ENCODE results near the gene RTEL1. TPM values are rescaled to one million over a fixed set of nuclear protein-coding genes. Genes with fewer than 3 reads are reported as not detected.

The RTEL1 gene
- total RNA-seq, 1 experiment from 2014 or later = 58.0 TPM

DNA sequence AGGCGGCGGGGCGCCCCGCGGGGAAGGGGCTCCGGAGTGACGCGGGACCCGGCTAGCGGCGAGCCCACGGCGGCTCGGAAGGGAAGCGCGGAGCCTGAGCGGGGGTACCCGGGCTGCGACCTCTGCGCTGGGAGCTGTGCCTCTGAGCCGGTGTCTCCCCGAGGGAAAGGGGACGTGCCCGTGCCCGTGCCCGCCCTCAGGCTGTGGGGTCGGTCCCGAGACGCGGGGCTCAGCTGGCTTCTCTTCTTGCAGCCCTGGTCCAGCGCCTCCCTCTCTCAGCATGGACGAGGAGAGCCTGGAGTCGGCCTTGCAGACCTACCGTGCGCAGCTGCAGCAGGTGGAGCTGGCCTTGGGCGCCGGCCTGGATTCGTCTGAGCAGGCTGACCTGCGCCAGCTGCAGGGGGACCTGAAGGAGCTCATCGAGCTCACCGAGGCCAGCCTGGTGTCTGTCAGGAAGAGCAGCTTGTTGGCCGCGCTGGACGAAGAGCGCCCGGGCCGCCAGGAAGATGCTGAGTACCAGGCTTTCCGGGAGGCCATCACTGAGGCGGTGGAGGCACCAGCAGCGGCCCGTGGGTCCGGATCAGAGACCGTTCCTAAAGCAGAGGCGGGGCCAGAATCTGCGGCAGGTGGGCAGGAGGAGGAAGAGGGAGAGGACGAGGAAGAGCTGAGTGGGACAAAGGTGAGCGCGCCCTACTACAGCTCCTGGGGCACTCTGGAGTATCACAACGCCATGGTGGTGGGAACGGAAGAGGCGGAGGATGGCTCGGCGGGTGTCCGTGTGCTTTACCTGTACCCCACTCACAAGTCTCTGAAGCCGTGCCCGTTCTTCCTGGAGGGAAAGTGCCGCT lies 50.4 kb downstream of the RTEL1 start:
- Histone ChIP-seq H3K36me3 (ENCODE audit: control insufficient read depth in 1 of 2, insufficient read depth in 2 of 2, low read length in 2 of 2) (peaks cover 15 to 53% of the 10 kb centered on the region in 2 experiments), H4K20me1 (ENCODE audit: insufficient read depth) (no peaks in the 10 kb centered on the region), H3K79me2 (ENCODE audit: insufficient read depth, low read length) (peaks cover 82% of the 10 kb centered on the region), H3K27me3 (ENCODE audit: insufficient read depth, low read length) (no peaks in the 10 kb centered on the region), H3K4me3 (replicated peaks in 1 of 2; ENCODE audit: low read depth in 1 of 2, low read length in 2 of 2) (peak overlapping the region; percentile 85 to 96), H3K9me3 (ENCODE audit: control insufficient read depth in 1 of 2, insufficient read depth in 1 of 2, low read depth in 1 of 2, low read length in 2 of 2) (0 out of 4 replicates have a peak, but pooled peaks cover 0 to 6% of the 10 kb centered on the region in 2 experiments), H3K9me2 (ENCODE audit: insufficient read depth) (no peaks in the 10 kb centered on the region), H3K27ac (ENCODE audit: low read depth, low read length) (peak overlapping the region; percentile 95), H3K4me1 (ENCODE audit: control insufficient read depth in 1 of 2, insufficient read depth in 2 of 2, low read length in 2 of 2) (peaks cover 13 to 21% of the 10 kb centered on the region in 2 experiments), H3K4me2 (ENCODE audit: low read length) (peak overlapping the region; percentile 95), H2AFZ (ENCODE audit: low read depth, low read length, poor library complexity, severe bottlenecking) (no peak overlapping the region), H3K9ac (ENCODE audit: low read length) (peak overlapping the region; percentile 96)
- intact Hi-C loops (cut with micrococcal nuclease) = loop anchor here (10.0 kb wide), 1 partner anchor 346 kb away; no protein-coding TSS in a partner anchor
- DNase-seq (ENCODE audit: low read depth, low spot score) (no peak), ATAC-seq (peak; percentile 19)
- ChIA-PET CTCF (interaction anchor here (0.8 to 1.7 kb wide), 8 partner anchors 10 to 272 kb away, joined by 3 to 9 read pairs (median 4); partner anchors contain the start of genes PRPF6 and TPD52L2), RAD21 (ENCODE audit: low non-redundant PET in 1 of 2, low total read pairs in 2 of 2, uncharacterized antibody in 2 of 2, unreplicated experiment in 2 of 2) (interaction anchor here (0.6 to 1.0 kb wide), 2 partner anchors 157 to 158 kb away, joined by 3 to 4 read pairs; partner anchors contain the start of gene TPD52L2 (in 1 of the 2)), POLR2A (interaction anchor here (0.6 to 2.2 kb wide), 6 partner anchors 9 to 157 kb away, joined by 3 to 15 read pairs (median 4); partner anchors contain the start of gene TPD52L2)
- BruUV-seq (replicated peaks) = TSS peak; percentile 49
- TF ChIP-seq RAD21 (IDR thresholded peaks at IDR 0.05; ENCODE audit: low read depth) (no peak), CEBPB (IDR thresholded peaks at IDR 0.05; ENCODE audit: low read depth) (no peak), EGR1 (IDR thresholded peaks at IDR 0.05; ENCODE audit: low read depth) (no peak), ZFX (IDR thresholded peaks at IDR 0.05) (no peak), CBX3 (IDR thresholded peaks at IDR 0.05; ENCODE audit: low read depth) (no peak), YY1 (IDR thresholded peaks at IDR 0.05; ENCODE audit: extremely low read depth, insufficient replicate concordance, low read depth, low read length) (no peak), TCF7L2 (IDR thresholded peaks at IDR 0.05; ENCODE audit: borderline replicate concordance, extremely low read depth, insufficient read depth, insufficient read length) (no peak), SRF (IDR thresholded peaks at IDR 0.05; ENCODE audit: low read depth) (no peak), ELF1 (IDR thresholded peaks at IDR 0.05; ENCODE audit: borderline replicate concordance, low read depth) (no peak), ZNF274 (IDR thresholded peaks at IDR 0.05; ENCODE audit: low read depth, low read length) (no peak), SIN3A (IDR thresholded peaks at IDR 0.05; ENCODE audit: low read depth) (no peak), EZH2phosphoT487 (IDR thresholded peaks at IDR 0.05; ENCODE audit: borderline replicate concordance) (no peak)
- TF ChIP-seq, protein P1, sequence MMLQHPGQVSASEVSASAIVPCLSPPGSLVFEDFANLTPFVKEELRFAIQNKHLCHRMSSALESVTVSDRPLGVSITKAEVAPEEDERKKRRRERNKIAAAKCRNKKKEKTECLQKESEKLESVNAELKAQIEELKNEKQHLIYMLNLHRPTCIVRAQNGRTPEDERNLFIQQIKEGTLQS (IDR thresholded peaks at IDR 0.05) = no peak
- TF ChIP-seq, protein P2, sequence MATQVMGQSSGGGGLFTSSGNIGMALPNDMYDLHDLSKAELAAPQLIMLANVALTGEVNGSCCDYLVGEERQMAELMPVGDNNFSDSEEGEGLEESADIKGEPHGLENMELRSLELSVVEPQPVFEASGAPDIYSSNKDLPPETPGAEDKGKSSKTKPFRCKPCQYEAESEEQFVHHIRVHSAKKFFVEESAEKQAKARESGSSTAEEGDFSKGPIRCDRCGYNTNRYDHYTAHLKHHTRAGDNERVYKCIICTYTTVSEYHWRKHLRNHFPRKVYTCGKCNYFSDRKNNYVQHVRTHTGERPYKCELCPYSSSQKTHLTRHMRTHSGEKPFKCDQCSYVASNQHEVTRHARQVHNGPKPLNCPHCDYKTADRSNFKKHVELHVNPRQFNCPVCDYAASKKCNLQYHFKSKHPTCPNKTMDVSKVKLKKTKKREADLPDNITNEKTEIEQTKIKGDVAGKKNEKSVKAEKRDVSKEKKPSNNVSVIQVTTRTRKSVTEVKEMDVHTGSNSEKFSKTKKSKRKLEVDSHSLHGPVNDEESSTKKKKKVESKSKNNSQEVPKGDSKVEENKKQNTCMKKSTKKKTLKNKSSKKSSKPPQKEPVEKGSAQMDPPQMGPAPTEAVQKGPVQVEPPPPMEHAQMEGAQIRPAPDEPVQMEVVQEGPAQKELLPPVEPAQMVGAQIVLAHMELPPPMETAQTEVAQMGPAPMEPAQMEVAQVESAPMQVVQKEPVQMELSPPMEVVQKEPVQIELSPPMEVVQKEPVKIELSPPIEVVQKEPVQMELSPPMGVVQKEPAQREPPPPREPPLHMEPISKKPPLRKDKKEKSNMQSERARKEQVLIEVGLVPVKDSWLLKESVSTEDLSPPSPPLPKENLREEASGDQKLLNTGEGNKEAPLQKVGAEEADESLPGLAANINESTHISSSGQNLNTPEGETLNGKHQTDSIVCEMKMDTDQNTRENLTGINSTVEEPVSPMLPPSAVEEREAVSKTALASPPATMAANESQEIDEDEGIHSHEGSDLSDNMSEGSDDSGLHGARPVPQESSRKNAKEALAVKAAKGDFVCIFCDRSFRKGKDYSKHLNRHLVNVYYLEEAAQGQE (IDR thresholded peaks at IDR 0.05; ENCODE audit: low read depth) = no peak
- TF ChIP-seq, protein P3, sequence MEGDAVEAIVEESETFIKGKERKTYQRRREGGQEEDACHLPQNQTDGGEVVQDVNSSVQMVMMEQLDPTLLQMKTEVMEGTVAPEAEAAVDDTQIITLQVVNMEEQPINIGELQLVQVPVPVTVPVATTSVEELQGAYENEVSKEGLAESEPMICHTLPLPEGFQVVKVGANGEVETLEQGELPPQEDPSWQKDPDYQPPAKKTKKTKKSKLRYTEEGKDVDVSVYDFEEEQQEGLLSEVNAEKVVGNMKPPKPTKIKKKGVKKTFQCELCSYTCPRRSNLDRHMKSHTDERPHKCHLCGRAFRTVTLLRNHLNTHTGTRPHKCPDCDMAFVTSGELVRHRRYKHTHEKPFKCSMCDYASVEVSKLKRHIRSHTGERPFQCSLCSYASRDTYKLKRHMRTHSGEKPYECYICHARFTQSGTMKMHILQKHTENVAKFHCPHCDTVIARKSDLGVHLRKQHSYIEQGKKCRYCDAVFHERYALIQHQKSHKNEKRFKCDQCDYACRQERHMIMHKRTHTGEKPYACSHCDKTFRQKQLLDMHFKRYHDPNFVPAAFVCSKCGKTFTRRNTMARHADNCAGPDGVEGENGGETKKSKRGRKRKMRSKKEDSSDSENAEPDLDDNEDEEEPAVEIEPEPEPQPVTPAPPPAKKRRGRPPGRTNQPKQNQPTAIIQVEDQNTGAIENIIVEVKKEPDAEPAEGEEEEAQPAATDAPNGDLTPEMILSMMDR (IDR thresholded peaks at IDR 0.05 in 2 of 3, conservative IDR thresholded peaks at IDR 0.05 in 1 of 3; ENCODE audit: borderline replicate concordance in 1 of 3, insufficient read depth in 1 of 3, low read depth in 2 of 3, low read length in 2 of 3) = no peak
- TF ChIP-seq, protein P4, sequence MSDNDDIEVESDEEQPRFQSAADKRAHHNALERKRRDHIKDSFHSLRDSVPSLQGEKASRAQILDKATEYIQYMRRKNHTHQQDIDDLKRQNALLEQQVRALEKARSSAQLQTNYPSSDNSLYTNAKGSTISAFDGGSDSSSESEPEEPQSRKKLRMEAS (IDR thresholded peaks at IDR 0.05) = no peak

Data from HCT116 (cell line).